Erythroblast (primary cell): ENCODE data around the gene GIPC1.

Source experiments
- DNase-seq, 2 experiments: peaks; one replicate each; lab custom pipeline; 2025; lab: John Stamatoyannopoulos, UW
- GATA1 ChIP-seq: IDR thresholded peaks from 2 replicates; pipeline ENCODE4 v1.6.1; 2011; ENCODE audit warnings: low read depth, mild to moderate bottlenecking, control low read depth, low read length, moderate library complexity
- POLR2A ChIP-seq: IDR thresholded peaks from 2 replicates; pipeline ENCODE4 v1.6.1; 2011; ENCODE audit warnings: mild to moderate bottlenecking, low read length

Gene GIPC1

DNA sequence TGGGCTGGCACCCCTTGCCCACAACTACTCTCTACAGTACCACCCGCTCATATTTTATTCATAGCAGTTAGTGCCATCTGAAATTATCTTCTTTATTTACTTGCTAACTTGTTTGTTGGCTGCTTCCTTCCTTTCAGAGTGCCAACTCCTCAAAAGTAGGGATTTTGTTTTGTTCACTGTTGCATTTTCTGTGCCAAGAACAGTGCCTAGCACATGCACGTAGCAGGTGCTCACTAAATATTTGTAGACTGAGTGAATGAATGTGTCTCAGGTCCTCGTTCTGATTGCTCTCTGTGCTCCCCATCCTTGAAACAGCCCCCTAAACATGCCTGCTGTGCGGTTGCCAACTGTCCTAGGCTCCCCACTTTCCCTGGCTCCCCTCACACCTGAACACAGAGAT is 1.5 kb downstream of the GIPC1 start:
- no peak for TF ChIP-seq POLR2A
- TF ChIP-seq GATA1, result no peak
- DNase-seq, result no peak

DNA sequence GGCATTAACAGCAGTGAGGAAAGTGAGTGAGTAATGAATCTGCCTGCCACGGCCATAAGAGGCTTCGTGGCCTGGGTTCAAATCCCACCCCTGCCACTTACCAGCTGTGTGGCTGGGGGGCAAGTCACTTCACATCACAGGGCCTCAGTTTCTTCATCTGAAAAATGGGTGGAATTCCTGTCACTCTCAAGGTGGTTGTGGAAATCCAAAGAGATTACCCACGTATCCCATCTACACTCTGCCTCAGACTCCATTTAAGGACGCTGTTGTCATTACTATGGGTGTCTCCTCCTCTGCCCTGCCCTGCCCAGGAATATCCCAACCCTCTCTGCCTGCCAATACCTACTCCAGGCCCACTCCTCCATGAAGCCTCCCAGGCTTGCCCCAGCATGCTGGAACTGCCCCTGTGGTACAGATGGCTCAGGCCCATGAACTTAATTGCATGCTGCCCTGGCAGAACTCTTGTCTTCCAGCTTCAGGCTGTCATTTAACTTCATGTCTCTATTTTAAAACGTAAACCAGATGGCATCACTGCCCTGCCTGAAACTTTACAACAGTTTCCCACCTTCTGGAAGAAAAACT is 3.1 kb downstream of the GIPC1 start:
- DNase-seq, result no peak
- TF ChIP-seq GATA1, result no peak
- no peak for TF ChIP-seq POLR2A

DNA sequence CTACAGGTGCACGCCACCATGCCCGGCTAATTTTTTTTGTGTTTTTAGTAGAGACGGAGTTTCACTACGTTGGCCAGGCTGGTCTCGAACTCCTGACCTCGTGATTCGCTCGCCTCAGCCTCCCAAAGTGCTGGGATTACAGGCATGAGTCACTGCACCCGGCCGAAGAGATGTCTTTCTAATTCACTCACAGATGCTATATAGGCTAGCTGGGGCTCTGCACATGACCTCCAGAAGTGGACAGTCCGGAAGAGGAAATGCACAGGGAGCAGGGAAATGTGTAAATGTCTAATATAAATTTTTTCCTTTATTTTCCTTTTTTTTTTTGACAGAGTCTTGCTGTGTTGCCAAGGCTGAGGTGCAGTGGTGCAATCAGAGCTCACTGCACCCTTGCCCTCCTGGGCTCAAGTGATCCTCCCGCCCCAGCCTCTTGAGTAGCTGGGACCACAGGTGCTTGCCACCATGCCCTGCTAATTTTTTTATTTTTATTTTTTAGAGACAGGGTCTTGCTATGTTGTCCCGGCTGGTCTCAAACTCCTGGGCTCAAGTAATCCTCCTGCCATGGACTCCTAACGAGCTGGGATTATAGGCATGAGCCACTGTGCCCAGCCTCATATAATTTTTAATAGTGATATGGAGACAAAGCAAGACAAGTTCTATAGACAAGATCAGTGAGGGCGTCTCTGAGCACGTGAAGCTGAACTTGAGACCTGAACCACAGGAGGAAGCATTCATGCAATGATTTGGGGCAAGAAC is 8.4 kb downstream of the GIPC1 start:
- DNase-seq, result no peak
- TF ChIP-seq POLR2A (no peak), GATA1 (no peak)

DNA sequence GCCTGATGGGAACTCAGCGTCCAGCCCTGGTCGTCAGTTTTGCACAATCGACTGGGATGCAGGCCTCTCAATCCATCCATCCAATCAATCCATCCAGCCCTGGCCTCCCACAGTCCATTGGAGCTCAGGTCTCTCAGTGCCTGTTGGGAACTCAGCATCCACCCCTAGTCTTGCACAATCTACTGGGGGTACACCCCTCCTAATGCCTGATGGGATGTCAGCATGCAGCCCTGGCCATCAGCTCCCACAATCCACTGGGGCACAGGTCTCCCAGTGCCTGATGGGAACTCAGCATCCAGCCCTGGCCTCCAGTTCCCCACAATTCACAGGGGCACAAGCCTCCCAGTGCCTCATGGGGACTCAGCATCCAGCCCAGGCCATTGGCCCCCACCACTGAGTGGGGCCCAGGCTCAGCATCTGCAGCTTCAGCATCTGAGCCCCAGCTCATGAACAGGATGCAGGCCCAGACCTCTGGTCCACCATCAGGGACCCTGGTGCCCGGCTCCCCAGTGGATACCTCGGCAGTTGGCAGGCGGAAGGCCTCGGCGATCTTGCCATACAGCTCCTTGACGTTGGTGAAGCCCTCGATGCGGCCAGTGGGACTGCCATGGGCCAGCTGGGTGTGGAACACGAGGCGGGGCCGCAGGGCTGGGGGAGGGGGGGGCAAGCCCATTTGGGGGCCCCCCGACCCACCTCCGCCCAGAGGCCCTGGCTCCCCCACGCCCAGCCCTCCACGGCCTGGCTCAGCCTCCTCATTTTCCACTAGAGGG is 13.6 kb downstream of the GIPC1 start:
- peak; percentile 15 to 21 for DNase-seq

DNA sequence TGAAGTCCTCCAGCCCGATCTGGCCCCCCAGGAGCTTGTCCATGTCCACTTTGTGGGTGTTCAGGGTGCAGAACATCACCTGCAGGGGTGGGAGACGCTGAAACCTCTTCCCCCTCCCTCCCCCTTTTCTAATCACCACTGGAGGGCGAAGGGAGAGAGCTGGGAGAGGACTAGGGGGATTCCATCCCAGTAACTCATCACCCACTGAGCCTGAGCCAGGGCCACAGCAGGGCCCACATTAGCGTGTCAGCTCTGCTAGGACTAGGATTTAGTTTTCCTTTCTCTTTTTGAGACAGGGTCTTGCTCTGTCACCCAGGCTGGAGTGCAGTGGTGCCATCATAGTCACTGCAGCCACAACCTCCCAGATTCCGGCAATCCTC is 15.2 kb downstream of the GIPC1 start:
- TF ChIP-seq GATA1 (no peak), POLR2A (no peak)
- no peak for DNase-seq

More for the DNA sequence above, 13.6 kb downstream of the GIPC1 start:
- TF ChIP-seq GATA1 (no peak), POLR2A (no peak)

DNA sequence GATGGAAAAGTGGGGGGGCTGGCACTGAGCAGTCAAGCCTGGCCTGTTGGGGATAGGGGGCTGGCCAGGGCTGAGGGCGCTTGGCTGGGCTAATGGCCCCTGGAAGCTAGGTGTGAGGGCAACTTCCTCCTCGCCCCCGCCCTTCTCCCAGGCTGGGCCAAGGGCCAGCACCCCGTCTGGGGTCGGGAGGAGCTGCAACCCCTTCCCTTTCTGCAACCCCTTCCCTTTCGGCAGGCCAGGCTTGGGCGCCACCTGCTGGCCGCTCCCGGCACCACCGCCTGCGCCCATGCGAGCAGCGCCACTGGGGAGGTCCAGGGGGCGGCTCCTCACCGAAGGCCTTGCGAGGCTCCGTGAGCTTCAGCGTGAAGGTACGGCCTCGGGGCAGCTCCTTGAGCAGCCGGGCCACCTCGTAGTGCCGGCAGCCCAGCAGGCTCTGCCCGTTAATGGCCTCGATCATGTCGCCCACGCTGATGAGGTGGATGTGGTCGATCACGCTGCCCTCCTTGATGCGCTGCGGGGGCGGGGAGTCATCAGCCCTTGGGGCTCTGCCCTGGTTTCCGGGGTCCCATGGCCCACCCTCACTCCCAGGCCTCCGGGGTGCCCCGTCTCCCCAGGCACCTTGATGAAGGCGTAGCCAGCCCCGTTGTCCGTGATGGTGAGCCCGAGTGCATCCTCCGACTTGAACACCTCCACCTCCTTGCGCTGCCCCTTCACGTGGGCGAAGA is 15.8 kb downstream of the GIPC1 start:
- peak; percentile 57 to 77 for DNase-seq
- TF ChIP-seq GATA1 (no peak), POLR2A (no peak)

DNA sequence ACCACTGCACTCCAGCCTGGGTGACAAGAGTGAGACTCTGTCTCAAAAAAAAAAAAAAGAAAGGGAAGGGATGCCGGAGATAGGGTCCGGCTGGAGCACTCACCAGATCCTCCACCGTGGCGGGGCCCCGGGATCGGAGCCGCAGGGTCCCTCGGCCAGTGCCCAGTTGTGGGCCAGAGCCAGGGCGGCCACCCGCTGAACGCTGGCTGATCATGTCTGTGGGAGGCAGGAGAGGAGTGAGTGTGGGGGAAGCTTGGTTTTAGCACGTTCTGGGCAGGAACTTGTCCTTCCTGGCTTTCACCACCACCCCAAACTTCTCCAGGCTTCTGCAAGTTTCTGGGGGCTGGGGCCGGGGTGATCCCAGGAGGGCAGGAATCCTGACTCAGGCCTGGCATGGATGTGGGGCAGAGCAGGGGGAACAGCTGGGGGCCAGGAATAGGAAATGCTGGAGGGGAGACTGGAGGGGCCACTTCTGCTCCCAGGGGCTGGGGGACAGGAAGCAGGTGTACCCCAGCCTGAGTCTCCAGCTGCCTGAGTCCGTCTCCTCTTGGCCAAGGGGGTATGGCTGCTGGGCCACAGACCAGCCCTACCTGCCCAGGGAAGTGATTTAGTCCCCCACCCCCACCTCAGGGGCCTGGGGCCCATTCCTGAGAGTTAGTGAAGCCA is 16.5 kb downstream of the GIPC1 start:
- TF ChIP-seq POLR2A (no peak), GATA1 (no peak)
- DNase-seq, result no peak

DNA sequence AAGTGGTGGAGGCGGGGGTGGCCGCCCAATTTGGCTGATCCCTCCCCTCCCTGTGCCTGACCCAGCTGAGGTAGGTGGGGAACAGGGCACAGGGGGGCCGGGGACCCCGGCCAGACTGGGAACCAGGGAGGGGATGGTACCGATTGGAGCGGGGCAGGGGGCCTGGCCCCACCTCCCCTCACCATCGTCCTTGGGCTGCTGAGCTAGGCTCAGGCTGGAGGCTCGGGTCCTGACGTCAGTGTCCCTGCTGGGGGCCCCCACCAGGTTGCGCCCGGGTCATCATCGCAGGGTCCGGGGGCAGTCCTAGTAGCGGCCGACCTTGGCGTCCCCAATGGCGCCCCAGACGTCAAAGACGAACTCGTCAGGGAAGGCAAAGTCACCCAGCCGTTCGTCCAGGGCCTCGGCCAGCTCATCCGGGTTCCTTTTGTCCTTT is 17.8 kb downstream of the GIPC1 start:
- no peak for DNase-seq
- TF ChIP-seq POLR2A (no peak), GATA1 (no peak)

DNA sequence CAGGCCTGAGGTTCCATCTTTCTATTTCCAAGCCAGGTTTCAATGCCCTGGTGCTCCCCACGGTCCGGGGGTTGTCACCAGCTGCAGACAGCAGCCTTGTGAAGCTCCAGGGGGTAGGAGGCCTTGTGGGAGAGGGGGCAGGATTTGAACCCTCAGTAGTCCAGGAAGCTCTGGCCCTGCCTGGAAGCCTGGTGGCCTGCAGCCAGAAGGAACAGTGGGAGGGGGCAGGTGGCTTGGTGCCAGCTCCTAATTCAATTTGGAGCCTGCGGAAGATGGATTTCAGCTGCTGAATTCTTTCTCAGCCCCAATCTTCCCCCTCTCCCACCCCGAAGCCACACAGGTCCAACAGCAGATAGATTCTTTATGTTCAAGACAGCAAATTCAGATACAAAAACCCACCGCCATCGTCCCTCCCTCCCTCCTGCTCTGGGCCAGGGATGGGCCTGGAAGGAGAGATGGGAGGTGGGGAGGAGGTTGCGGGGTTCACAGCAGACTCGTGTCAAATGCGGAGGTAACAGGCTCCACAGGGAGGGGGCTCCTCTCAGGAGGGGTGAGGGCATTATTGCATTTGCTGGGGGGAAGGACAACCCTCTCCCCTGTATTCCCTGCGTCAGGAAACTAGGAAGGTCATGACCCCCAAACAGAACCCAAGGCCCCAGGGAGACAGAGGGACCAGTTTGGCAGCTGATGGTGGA is 18.4 kb downstream of the GIPC1 start:
- no peak for DNase-seq
- TF ChIP-seq POLR2A (no peak), GATA1 (no peak)

DNA sequence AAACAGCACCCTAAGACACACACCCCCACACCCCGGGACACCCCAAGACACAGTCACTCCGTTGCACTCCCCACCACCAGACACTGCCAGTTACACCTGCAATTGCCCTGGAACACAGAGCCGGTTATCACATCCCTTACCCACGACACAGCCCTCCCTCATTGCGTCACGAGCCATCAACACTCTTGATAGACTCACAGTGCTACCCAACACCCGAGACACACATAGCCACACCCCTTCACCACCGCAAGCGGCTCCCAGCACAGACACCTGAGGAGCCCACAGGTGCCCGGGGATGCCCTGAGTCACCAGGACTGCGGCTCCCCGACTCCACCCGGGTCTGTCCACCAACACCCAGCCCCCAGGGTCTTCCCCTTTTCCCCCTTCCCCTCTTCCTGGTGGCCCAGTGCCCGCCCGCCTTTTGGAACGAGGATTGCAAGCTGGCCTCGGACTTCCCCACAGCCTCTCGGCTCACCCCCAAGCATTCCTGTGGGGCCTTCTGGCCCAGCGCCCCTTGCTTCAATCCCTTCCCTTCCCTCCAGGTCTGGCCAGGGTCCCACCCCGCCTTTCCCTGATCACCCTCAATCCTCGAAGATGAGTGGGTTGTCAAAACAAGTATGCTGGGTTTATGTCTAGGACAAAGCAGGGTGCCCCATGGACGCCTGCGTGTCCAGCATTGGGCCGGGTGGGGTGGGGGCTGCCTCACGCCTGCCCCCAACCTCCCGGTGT is 19.1 kb downstream of the GIPC1 start:
- TF ChIP-seq POLR2A, result no peak
- TF ChIP-seq GATA1, result no peak
- DNase-seq, result peak; percentile 57 to 77

DNA sequence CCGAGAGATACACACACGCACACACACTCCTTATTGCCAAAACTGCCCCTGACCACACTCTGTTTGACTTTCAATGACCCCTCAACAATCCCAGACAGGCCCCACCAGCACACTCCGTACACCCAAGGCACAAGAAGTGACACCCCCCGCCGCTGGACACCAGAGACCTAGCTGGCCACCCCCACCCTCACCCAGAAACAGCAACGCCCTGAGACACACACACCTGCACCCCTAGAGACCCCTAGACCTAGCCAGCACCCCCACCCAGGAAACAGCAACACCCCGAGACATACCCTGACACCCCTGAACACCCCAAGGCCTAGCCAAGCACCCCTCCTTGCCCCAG is 19.6 kb downstream of the GIPC1 start:
- no peak for TF ChIP-seq POLR2A
- no peak for TF ChIP-seq GATA1
- DNase-seq, result no peak
